HS-27A (cell line): ENCODE data around the gene ERCC8.

Experiments used
- DNase-seq: peaks from one replicate; pipeline ENCODE4 v3.0.0-alpha.2; 2012; ENCODE audit warnings: low read depth, missing footprints

Gene ERCC8

DNA sequence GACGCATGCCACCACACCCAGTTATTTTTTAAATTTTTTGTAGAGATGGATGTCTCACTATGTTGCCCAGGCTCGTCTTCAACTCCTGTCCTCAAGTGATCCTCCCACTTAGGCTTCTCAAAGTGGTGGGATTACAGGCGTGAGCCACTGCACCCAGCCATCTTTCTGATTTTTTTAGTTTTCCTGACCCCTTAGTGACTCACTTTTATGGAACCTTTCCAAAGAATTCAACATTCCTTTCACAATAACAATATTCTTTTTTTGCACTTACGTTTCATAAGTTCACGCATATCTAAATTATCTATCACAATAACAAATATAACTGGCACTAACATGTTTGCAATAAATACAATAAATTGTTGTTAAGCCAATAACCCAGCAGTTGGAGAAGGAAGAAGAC lies 109.3 kb downstream of the ERCC8 start:
- DNase-seq = peak; percentile 47

DNA sequence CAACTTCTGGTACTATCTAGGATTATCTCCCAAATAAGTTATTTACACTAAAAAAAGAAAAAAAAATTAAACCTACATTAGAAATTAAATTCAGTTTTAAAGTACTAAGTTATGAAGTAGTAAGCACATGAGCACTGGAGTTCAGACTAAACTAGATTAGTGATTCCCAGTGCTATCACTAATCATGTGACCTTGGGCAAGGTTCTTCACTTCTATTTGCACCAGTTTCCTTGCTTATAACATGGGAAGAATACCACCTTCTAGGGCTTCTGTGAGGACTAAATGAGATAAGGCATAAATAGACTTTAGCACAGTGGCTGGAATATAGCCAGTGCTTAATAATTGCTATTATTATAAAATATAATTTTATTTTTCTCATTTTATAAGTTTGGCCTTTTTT lies 111.3 kb downstream of the ERCC8 start:
- no peak for DNase-seq

DNA sequence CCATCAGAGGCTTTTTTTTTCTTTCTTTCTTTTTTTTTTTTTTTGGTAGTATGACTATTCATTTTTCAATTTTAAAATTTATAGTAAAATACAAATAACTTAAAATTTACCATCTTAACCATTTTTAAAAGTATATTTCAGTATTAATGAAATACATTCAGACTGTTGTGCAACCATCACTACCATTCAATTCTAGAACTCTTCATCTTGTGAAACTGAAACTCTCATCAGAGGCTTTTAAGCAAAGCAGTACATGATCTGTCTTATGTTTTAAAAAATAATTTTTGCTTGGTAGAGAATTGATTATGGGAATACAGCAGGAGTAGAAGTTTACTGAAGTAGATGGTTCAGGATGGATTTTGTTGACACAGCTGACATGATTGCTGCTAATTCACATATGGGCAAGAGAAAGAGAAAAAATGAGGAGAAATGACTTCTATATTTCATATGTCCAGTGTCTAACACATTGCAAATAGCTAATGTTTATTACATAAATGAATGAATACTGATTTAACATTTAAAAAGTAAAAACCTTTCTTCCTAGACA lies 114.2 kb downstream of the ERCC8 start:
- DNase-seq = no peak

DNA sequence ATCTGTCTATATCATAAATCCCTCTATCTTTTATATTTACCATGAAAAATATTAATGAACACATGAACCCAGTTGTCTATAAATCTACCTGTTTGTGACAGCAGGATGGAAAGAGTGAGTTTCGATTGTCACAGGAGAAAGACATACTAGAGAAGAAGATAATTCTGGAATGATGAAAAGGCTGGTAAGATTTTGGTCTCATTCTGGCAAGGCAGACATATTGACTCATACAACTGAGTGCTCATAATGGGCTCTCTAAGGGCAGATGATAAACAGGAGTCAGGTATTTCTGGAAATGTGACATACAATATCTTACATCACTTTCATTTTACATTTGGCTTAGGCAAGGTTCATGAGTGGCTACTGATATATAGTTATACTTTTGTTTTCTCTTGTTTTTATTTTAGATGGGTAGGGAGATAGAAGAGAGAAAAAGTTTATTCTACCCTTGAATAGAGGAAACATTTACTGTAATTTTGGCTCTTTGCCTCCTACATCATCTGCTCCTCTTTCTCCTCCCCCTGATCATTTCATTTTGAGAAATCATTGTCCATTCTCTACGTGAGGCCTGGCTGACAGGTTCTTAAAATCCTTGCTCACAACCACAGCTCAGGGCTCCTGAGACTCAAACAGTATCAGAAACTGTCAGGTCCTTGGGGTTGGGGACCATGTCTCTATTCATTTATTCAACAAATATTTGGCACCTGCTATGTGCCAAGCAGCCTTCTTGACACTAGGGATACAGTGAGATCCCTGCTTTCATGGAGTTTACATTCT lies 115.2 kb downstream of the ERCC8 start:
- no peak for DNase-seq

GRCh38 chr5:60827201-60827600 lies 117.7 kb downstream of the ERCC8 start:
- DNase-seq = no peak

DNA sequence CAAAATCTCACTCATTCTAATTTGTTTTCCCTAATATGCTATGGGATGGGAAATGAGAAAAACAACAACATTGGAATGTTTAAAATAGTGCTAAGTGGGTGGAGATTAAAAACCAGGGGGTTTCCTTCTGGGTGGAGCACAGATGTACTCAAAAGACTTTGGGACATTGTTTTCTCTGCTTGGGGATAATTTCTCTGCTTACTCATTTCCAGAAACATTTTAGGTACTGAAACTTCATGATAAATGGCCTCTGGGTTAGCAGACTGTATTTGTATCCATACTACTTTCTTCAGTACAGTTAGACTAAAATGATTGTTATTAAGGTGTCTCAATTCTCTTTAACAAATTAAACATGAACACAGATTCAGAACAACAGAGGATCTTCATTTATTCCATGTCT lies 118.2 kb downstream of the ERCC8 start:
- no peak for DNase-seq
